A549 (cell line): ENCODE data around the gene PLEKHA7. TPM values are rescaled to one million over a fixed set of nuclear protein-coding genes. Genes with fewer than 3 reads are reported as not detected.

Source experiments
- ATAC-seq, 2 experiments: fragments of 200-7000 bp in 1 of 2; fragments of >200 bp in 1 of 2; cut with Nextera tagmentation in 1 of 2; cut with Tn5 transposase in 1 of 2; 3 replicates each; pipeline versions ENCODE4 v1.8.0 to v1.9.1; 2018 to 2020; ENCODE audit warnings: mild to moderate bottlenecking in 1 of 2, moderate library complexity in 1 of 2
- CTCF ChIA-PET: fragments of 300-600 bp; sonication (Branson Sonifier 250); formaldehyde crosslinking; extraction: SDS; loops from one replicate; lab custom pipeline; 2021; ENCODE audit warnings: antibody characterized with exemption, inconsistent platforms; lab: Yijun Ruan, JAX
- POLR2A ChIA-PET: fragments of 350-600 bp; formaldehyde crosslinking; extraction: SDS; loops from one replicate; lab custom pipeline; 2021; ENCODE audit warnings: antibody characterized with exemption, inconsistent platforms; lab: Yijun Ruan, JAX
- DNase-seq, 2 experiments: peaks; one replicate each; pipeline versions ENCODE4 v3.0.0 to v3.0.0-alpha.2; 2011 to 2016; ENCODE audit warnings: low read depth in 1 of 2, low spot score in 1 of 2
- FAIRE-seq: peaks from 2 replicates; lab custom pipeline; 2011; peaks lifted over from hg19 to GRCh38; lab: Jason Lieb, UNC
- H3K27ac ChIP-seq, 2 experiments: fragments of >200 bp; sonication (Bioruptor Twin); formaldehyde crosslinking; 3 replicates each; pipeline ENCODE4 v1.5.1; 2016 to 2017
- H3K4me1 ChIP-seq: fragments of >200 bp; sonication (Bioruptor Twin); formaldehyde crosslinking; 3 replicates; pipeline ENCODE4 v1.6.1; 2016
- H3K4me2 ChIP-seq: fragments of >200 bp; sonication (Bioruptor Twin); formaldehyde crosslinking; 3 replicates; pipeline ENCODE4 v1.6.1; 2016
- H3K4me3 ChIP-seq: fragments of >200 bp; sonication (Bioruptor Twin); formaldehyde crosslinking; 3 replicates; pipeline ENCODE4 v1.5.1; 2016
- H3K9me3 ChIP-seq: fragments of >200 bp; sonication (Bioruptor Twin); formaldehyde crosslinking; 3 replicates; pipeline ENCODE4 v1.6.1; 2016
- EHF ChIP-seq: fragments of 250-450 bp; sonication (Bioruptor Pico); IDR thresholded peaks from 2 replicates; pipeline ENCODE4 v1.5.0; 2020; ENCODE audit warnings: mild to moderate bottlenecking
- EP300 ChIP-seq, 2 experiments: fragments of >200 bp; sonication (Bioruptor Twin); formaldehyde crosslinking; IDR thresholded peaks; 2 replicates in 1 of 2; 3 replicates in 1 of 2; pipeline ENCODE4 v1.6.1; 2016 to 2017
- FOSL2 ChIP-seq, 2 experiments: fragments of 450-650 bp in 1 of 2; fragments of >200 bp in 1 of 2; sonication (Bioruptor Twin) in 1 of 2; formaldehyde crosslinking; IDR thresholded peaks; 2 replicates each; pipeline versions ENCODE4 v1.5.0 to v1.6.1; 2016 to 2020; ENCODE audit warnings: mild to moderate bottlenecking in 1 of 2, moderate library complexity in 1 of 2
- GATA3 ChIP-seq: IDR thresholded peaks from 2 replicates; pipeline ENCODE4 v1.6.1; 2012; ENCODE audit warnings: borderline replicate concordance
- HEYL ChIP-seq: fragments of 250-450 bp; sonication (Bioruptor Pico); IDR thresholded peaks from 2 replicates; pipeline ENCODE4 v1.8.0; 2021; ENCODE audit warnings: mild to moderate bottlenecking, moderate library complexity
- HMGXB4 ChIP-seq: fragments of 250-450 bp; sonication (Bioruptor Pico); IDR thresholded peaks from 2 replicates; pipeline ENCODE4 v1.5.0; 2021; ENCODE audit warnings: mild to moderate bottlenecking, moderate library complexity, borderline replicate concordance
- MAX ChIP-seq: IDR thresholded peaks from 2 replicates; pipeline ENCODE4 v1.6.1; 2012
- MYC ChIP-seq: IDR thresholded peaks from 2 replicates; pipeline ENCODE4 v1.6.1; 2012; ENCODE audit warnings: mild to moderate bottlenecking, inconsistent platforms, low read length, improper control_type of control experiment, borderline replicate concordance
- NPAS2 ChIP-seq: fragments of 250-450 bp; sonication (Bioruptor Pico); IDR thresholded peaks from 2 replicates; pipeline ENCODE4 v1.8.0; 2022; ENCODE audit warnings: mild to moderate bottlenecking, moderate library complexity, borderline replicate concordance
- POLR2A ChIP-seq: IDR thresholded peaks from 2 replicates; pipeline ENCODE4 v1.6.1; 2012; ENCODE audit warnings: mild to moderate bottlenecking, low read length
- POLR2AphosphoS2 ChIP-seq: conservative IDR thresholded peaks from 2 replicates; pipeline ENCODE4 v1.6.1; 2012; ENCODE audit warnings: low read length, improper control_type of control experiment, inconsistent platforms
- RAD21 ChIP-seq, 2 experiments: fragments of >200 bp in 1 of 2; sonication (Bioruptor Twin) in 1 of 2; formaldehyde crosslinking in 1 of 2; IDR thresholded peaks in 1 of 2; conservative IDR thresholded peaks in 1 of 2; 2 replicates in 1 of 2; 3 replicates in 1 of 2; pipeline ENCODE4 v1.6.1; 2012 to 2018; ENCODE audit warnings: inconsistent platforms in 1 of 2
- RARB ChIP-seq: fragments of 250-450 bp; sonication (Bioruptor Pico); IDR thresholded peaks from 2 replicates; pipeline ENCODE4 v1.8.0; 2021; ENCODE audit warnings: mild to moderate bottlenecking, moderate library complexity
- RCOR1 ChIP-seq: fragments of 150-350 bp; IDR thresholded peaks from 2 replicates; pipeline ENCODE4 v1.6.1; 2014; ENCODE audit warnings: antibody characterized with exemption, low read length, low read depth
- RFX5 ChIP-seq: fragments of 450-650 bp; IDR thresholded peaks from 2 replicates; pipeline ENCODE4 v1.7.1; 2014; ENCODE audit warnings: antibody characterized with exemption, mild to moderate bottlenecking, moderate library complexity
- RNF2 ChIP-seq: fragments of 200-600 bp; sonication (generic); IDR thresholded peaks from 2 replicates; pipeline ENCODE4 v1.6.1; 2016; ENCODE audit warnings: low read depth, mild to moderate bottlenecking, antibody characterized with exemption, moderate library complexity, borderline replicate concordance
- SREBF2 ChIP-seq: fragments of 450-650 bp; IDR thresholded peaks from 2 replicates; pipeline ENCODE4 v1.6.1; 2014; ENCODE audit warnings: mild to moderate bottlenecking, moderate library complexity
- TFCP2L1 ChIP-seq: fragments of 250-450 bp; sonication (Bioruptor Pico); IDR thresholded peaks from 2 replicates; pipeline ENCODE4 v1.5.0; 2021; ENCODE audit warnings: mild to moderate bottlenecking
- ZFP36 ChIP-seq: fragments of 450-650 bp; IDR thresholded peaks from 2 replicates; pipeline ENCODE4 v1.6.1; 2014; ENCODE audit warnings: borderline replicate concordance; ENCODE audit not compliant: partially characterized antibody
- ZNF302 ChIP-seq: fragments of 250-450 bp; sonication (Bioruptor Pico); IDR thresholded peaks from 2 replicates; pipeline ENCODE4 v1.9.0; 2021; ENCODE audit warnings: inconsistent platforms, mild to moderate bottlenecking, moderate library complexity
- ZSCAN20 ChIP-seq: fragments of 250-450 bp; sonication (Bioruptor Pico); IDR thresholded peaks from 2 replicates; pipeline ENCODE4 v1.8.0; 2022; ENCODE audit warnings: mild to moderate bottlenecking, moderate library complexity
- WGBS: methylation state at CpG from one replicate; pipeline ENCODE4 v1.1.6; 2017; ENCODE audit errors: missing lambda C conversion rate; 5-methylcytosine and 5-hydroxymethylcytosine counted together
- polyA plus RNA-seq, 4 experiments: library from polyadenylated mRNA; depleted of rRNA in 3 of 4; stranded (reverse); fragments of >200 nt; fragmentation: RNase III in 1 of 4; extraction: RNeasy Plus Mini Kit Qiagen cat#74134 plus additional on column Dnase treatment in 1 of 4; gene quantifications; 2 replicates in 3 of 4; 3 replicates in 1 of 4; pipeline ENCODE4 v1.2.3, GENCODE V29; 2011 to 2017
- TF ChIP-seq, protein P1 (sequence below): fragments of >200 bp; sonication (Bioruptor Twin); formaldehyde crosslinking; IDR thresholded peaks from 3 replicates; pipeline ENCODE4 v1.6.1; 2016

Gene PLEKHA7
- polyA plus RNA-seq, 2 of the 4 experiments (the other 2 are of a cell fraction), result 8.7 to 13.8 TPM

DNA sequence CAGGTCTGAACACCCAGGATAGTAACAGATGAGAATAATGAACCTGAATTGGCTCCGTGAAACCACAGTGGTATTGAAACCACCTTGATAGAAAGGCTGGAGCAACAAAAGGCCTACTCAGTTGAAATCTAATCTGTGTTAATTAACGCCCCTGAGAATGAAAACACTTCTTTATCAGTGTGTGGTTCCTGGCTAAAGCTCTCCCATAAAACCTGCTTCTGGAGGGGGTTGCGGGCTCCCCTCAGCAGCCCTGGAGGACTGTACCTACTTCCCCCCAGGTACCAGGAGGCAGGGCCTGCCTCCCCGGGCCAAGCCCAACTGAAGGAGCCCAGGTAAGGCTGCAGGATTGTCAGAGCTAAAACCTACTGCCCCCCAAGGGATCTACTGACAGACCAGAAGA lies 54.6 kb downstream of the PLEKHA7 start:
- POLR2A ChIA-PET, result no interaction called here
- peaks cover 11% of the 10 kb centered on the region; the same call in 1 of the 3 replicates for H3K4me1 ChIP-seq
- DNase-seq, result no peak
- H3K9me3 ChIP-seq, result no peaks in the 10 kb centered on the region
- TF ChIP-seq HEYL (CRISPR knock-in tag) (no peak), HMGXB4 (no peak), EHF (CRISPR knock-in tag) (no peak), TFCP2L1 (CRISPR knock-in tag) (no peak), RFX5 (no peak), ZFP36 (no peak), EP300 (IDR thresholded peaks at IDR 0.05) (no peak), NPAS2 (CRISPR knock-in tag) (no peak), SREBF2 (no peak), ZSCAN20 (CRISPR knock-in tag) (no peak), RAD21 (conservative IDR thresholded peaks at IDR 0.05 in 1 of 2, IDR thresholded peaks at IDR 0.05 in 1 of 2) (no peak), FOSL2 (IDR thresholded peaks at IDR 0.05) (no peak), FOSL2 (CRISPR knock-in tag; IDR thresholded peaks at IDR 0.05) (no peak), MAX (no peak), RARB (CRISPR knock-in tag) (no peak), MYC (no peak), POLR2A (no peak)
- TF ChIP-seq, protein P1, sequence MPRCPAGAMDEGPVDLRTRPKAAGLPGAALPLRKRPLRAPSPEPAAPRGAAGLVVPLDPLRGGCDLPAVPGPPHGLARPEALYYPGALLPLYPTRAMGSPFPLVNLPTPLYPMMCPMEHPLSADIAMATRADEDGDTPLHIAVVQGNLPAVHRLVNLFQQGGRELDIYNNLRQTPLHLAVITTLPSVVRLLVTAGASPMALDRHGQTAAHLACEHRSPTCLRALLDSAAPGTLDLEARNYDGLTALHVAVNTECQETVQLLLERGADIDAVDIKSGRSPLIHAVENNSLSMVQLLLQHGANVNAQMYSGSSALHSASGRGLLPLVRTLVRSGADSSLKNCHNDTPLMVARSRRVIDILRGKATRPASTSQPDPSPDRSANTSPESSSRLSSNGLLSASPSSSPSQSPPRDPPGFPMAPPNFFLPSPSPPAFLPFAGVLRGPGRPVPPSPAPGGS, result no peak
- no peak overlapping the region for H3K4me2 ChIP-seq
- ATAC-seq, result no peak
- no peak overlapping the region for H3K4me3 ChIP-seq
- H3K27ac ChIP-seq, result no peak overlapping the region
- CTCF ChIA-PET, result interaction anchor here (0.8 to 1.7 kb wide), 3 partner anchors 9 to 22 kb away, joined by 3 to 7 read pairs (median 4); no protein-coding TSS in a partner anchor
- no peak for FAIRE-seq
- WGBS, result 92% methylated on average over 4 of the region's 4 CpGs

GRCh38 chr11:16958833-16959232 lies 55.4 kb downstream of the PLEKHA7 start:
- no peak for DNase-seq
- TF ChIP-seq ZNF302 (CRISPR knock-in tag), result no peak
- CTCF ChIA-PET, result interaction anchor here (1.4 kb wide), 1 partner anchor 14 kb away, joined by 3 read pairs; no protein-coding TSS in a partner anchor
- ATAC-seq, result no peak
- no peak for FAIRE-seq
- peaks cover 18% of the 10 kb centered on the region; the same call in 2 of the 3 replicates for H3K4me1 ChIP-seq
- no peak overlapping the region for H3K4me3 ChIP-seq
- no peak overlapping the region for H3K27ac ChIP-seq
- 79% methylated on average over 5 of the region's 5 CpGs for WGBS
- no peak overlapping the region for H3K4me2 ChIP-seq
- POLR2A ChIA-PET, result no interaction called here
- H3K9me3 ChIP-seq, result no peaks in the 10 kb centered on the region

GRCh38 chr11:16956538-16957153 lies 57.6 kb downstream of the PLEKHA7 start:
- WGBS, result 94% methylated on average over 5 of the region's 5 CpGs
- CTCF ChIA-PET, result interaction anchor here (0.7 to 2.0 kb wide), 6 partner anchors 9 to 138 kb away, joined by 3 to 6 read pairs (median 4); no protein-coding TSS in a partner anchor
- no peak for TF ChIP-seq RCOR1
- TF ChIP-seq ZNF302 (CRISPR knock-in tag), result no peak
- TF ChIP-seq RAD21 (conservative IDR thresholded peaks at IDR 0.05 in 1 of 2, IDR thresholded peaks at IDR 0.05 in 1 of 2), result no peak
- no peak for TF ChIP-seq HEYL (CRISPR knock-in tag)
- no peak for TF ChIP-seq ZSCAN20 (CRISPR knock-in tag)
- no peak for TF ChIP-seq RNF2
- 0 out of 2 replicates have a peak, but pooled peaks have one; percentile 12 for TF ChIP-seq GATA3
- TF ChIP-seq POLR2AphosphoS2, result no peak
- TF ChIP-seq, all 56 proteins: peak for 1
- H3K4me1 ChIP-seq, result peaks cover 21% of the 10 kb centered on the region; the same call in 2 of the 3 replicates
- no peak overlapping the region for H3K4me3 ChIP-seq
- no peaks in the 10 kb centered on the region for H3K9me3 ChIP-seq
- ATAC-seq (no peak), FAIRE-seq (no peak), DNase-seq (no peak)
- no peak overlapping the region for H3K27ac ChIP-seq
- POLR2A ChIA-PET, result no interaction called here
- H3K4me2 ChIP-seq, result no peak overlapping the region
